Neural cell (in vitro differentiated cells): ENCODE measurements around the gene ATP9B.

ENCODE experiments used
- CTCF ChIP-seq: fragments of 450-650 bp; IDR thresholded peaks from 2 replicates; pipeline ENCODE4 v1.5.1; 2014; ENCODE audit warnings: antibody characterized with exemption, mild to moderate bottlenecking, moderate library complexity; ENCODE audit not compliant: poor library complexity, severe bottlenecking
- EP300 ChIP-seq: fragments of 450-650 bp; conservative IDR thresholded peaks from 2 replicates; pipeline ENCODE4 v1.6.1; 2014; ENCODE audit warnings: antibody characterized with exemption, mild to moderate bottlenecking, moderate library complexity; ENCODE audit not compliant: poor library complexity, severe bottlenecking
- POLR2AphosphoS5 ChIP-seq: IDR thresholded peaks from 2 replicates; pipeline ENCODE4 v1.6.1; 2012

- TF ChIP-seq CTCF (no peak), POLR2AphosphoS5 (no peak), EP300 (no peak)
Observed at GRCh38 chr18:79399275-79400081, 330.3 kb downstream of the ATP9B start.
